Esophagus (tissue), 2 donors: ENCODE results near the gene ERO1B. TPM values are rescaled to one million over a fixed set of nuclear protein-coding genes. Genes with fewer than 3 reads are reported as not detected.
"Not testable (repeated sequence)": the region's sequence is repeated elsewhere in the genome, so short reads cannot be mapped to it uniquely, and the experiment has no call there.

Experiments used
- H3K27ac ChIP-seq, 2 donors: one replicate each; pipeline ENCODE4 v1.5.1; 2013; ENCODE audit warnings: low read depth in 2 of 2, mild to moderate bottlenecking in 2 of 2, inconsistent platforms in 1 of 2, low read length in 1 of 2, moderate library complexity in 1 of 2
- H3K27me3 ChIP-seq, 2 donors: one replicate each; pipeline ENCODE4 v1.6.1; 2013; ENCODE audit warnings: low read length in 2 of 2, control low read depth in 1 of 2, mild to moderate bottlenecking in 1 of 2; ENCODE audit not compliant: insufficient read depth in 2 of 2, control insufficient read depth in 1 of 2
- H3K36me3 ChIP-seq, 2 donors: one replicate each; pipeline ENCODE4 v1.6.1; 2013; ENCODE audit warnings: low read length in 1 of 2; ENCODE audit not compliant: control insufficient read depth in 2 of 2, insufficient read depth in 2 of 2
- H3K4me1 ChIP-seq, 2 donors: one replicate each; pipeline ENCODE4 v1.6.1; 2013; ENCODE audit warnings: low read length in 1 of 2; ENCODE audit not compliant: control insufficient read depth in 2 of 2, insufficient read depth in 2 of 2
- H3K4me3 ChIP-seq, 2 donors: one replicate each; pipeline ENCODE4 v1.5.1; 2013; ENCODE audit warnings: low read length in 2 of 2, mild to moderate bottlenecking in 2 of 2, low read depth in 1 of 2, moderate library complexity in 1 of 2
- H3K9me3 ChIP-seq, 2 donors: one replicate each; pipeline ENCODE4 v1.6.1; 2013; ENCODE audit warnings: mild to moderate bottlenecking in 2 of 2, low read depth in 1 of 2, low read length in 1 of 2, moderate library complexity in 1 of 2; ENCODE audit not compliant: control insufficient read depth in 2 of 2, insufficient read depth in 1 of 2
- WGBS, 2 donors: extraction: QIAGEN DNeasy Blood & Tissue Kit; methylation state at CpG; one replicate each; pipeline ENCODE4 v1.1.7; 2013; 5-methylcytosine and 5-hydroxymethylcytosine counted together
- polyA plus RNA-seq, 2 donors: library from polyadenylated mRNA; stranded (reverse); fragments of 200-250 nt; gene quantifications; one replicate each; pipeline ENCODE4 v1.2.3, GENCODE V29; 2013
- donor health status: healthy with polysubstance abuse.
- donor health status: Bipolar disorder and iron deficiency.

The ERO1B gene
- polyA plus RNA-seq, 2 donors: 1.1 to 1.8 TPM

GRCh38 chr1:236207569-236207968 is 74.2 kb downstream of the ERO1B start:
- H3K9me3 ChIP-seq: no peaks in the 10 kb centered on the region

GRCh38 chr1:236207121-236207520 is 74.6 kb downstream of the ERO1B start:
- no peak overlapping the region for H3K27ac ChIP-seq
- no peaks in the 10 kb centered on the region for H3K27me3 ChIP-seq
- H3K4me1 ChIP-seq: no peaks in the 10 kb centered on the region
- H3K9me3 ChIP-seq: no peaks in the 10 kb centered on the region
- 71 to 79% methylated on average over 5 of the region's 5 CpGs for WGBS, 2 donors
- H3K36me3 ChIP-seq: no peaks in the 10 kb centered on the region
- H3K4me3 ChIP-seq: no peak overlapping the region

More at GRCh38 chr1:236207569-236207968, 74.2 kb downstream of the ERO1B start:
- Histone ChIP-seq H3K4me3 (no peak overlapping the region), H3K27me3 (no peaks in the 10 kb centered on the region), H3K4me1 (no peaks in the 10 kb centered on the region), H3K27ac (no peak overlapping the region), H3K36me3 (no peaks in the 10 kb centered on the region)
- WGBS, 2 donors: 94 to 97% methylated on average over 4 of the region's 4 CpGs

GRCh38 chr1:236206548-236206947 is 75.2 kb downstream of the ERO1B start:
- Histone ChIP-seq H3K27me3 (no peaks in the 10 kb centered on the region), H3K4me1 (no peaks in the 10 kb centered on the region), H3K9me3 (no peaks in the 10 kb centered on the region), H3K36me3 (no peaks in the 10 kb centered on the region), H3K27ac (no peak overlapping the region), H3K4me3 (no peak overlapping the region)
- 78 to 79% methylated on average over 4 of the region's 4 CpGs for WGBS, 2 donors

GRCh38 chr1:236204656-236205055 is 77.1 kb downstream of the ERO1B start:
- no peaks in the 10 kb centered on the region for H3K27me3 ChIP-seq
- H3K27ac ChIP-seq: no peak overlapping the region
- WGBS, 2 donors: 73 to 85% methylated on average over 3 of the region's 3 CpGs

GRCh38 chr1:236204039-236204438 is 77.7 kb downstream of the ERO1B start:
- H3K36me3 ChIP-seq: no peaks in the 10 kb centered on the region
- no peaks in the 10 kb centered on the region for H3K4me1 ChIP-seq
- H3K27me3 ChIP-seq: no peaks in the 10 kb centered on the region
- H3K27ac ChIP-seq: no peak overlapping the region
- H3K9me3 ChIP-seq: no peaks in the 10 kb centered on the region
- H3K4me3 ChIP-seq: no peak overlapping the region
- 96 to 98% methylated on average over 1 of the region's 1 CpG for WGBS, 2 donors

More at GRCh38 chr1:236204656-236205055, 77.1 kb downstream of the ERO1B start:
- Histone ChIP-seq H3K36me3 (no peaks in the 10 kb centered on the region), H3K4me1 (no peaks in the 10 kb centered on the region), H3K9me3 (no peaks in the 10 kb centered on the region), H3K4me3 (no peak overlapping the region)

- 92 to 100% methylated on average over 1 of the region's 1 CpG for WGBS, 2 donors
- H3K36me3 ChIP-seq: no peaks in the 10 kb centered on the region
- H3K4me3 ChIP-seq: no peak overlapping the region
- H3K27ac ChIP-seq: no peak overlapping the region
- no peaks in the 10 kb centered on the region for H3K4me1 ChIP-seq
- H3K9me3 ChIP-seq: no peaks in the 10 kb centered on the region
- H3K27me3 ChIP-seq: no peaks in the 10 kb centered on the region
Observed at GRCh38 chr1:236201786-236202185, 80.0 kb downstream of the ERO1B start.

GRCh38 chr1:236200925-236201324 is 80.8 kb downstream of the ERO1B start:
- H3K27me3 ChIP-seq: no peaks in the 10 kb centered on the region
- no peaks in the 10 kb centered on the region for H3K4me1 ChIP-seq
- H3K36me3 ChIP-seq: no peaks in the 10 kb centered on the region
- no peak overlapping the region for H3K27ac ChIP-seq
- H3K4me3 ChIP-seq: no peak overlapping the region
- no peaks in the 10 kb centered on the region for H3K9me3 ChIP-seq

GRCh38 chr1:236193184-236193583 is 88.6 kb downstream of the ERO1B start:
- H3K9me3 ChIP-seq: no peaks in the 10 kb centered on the region
- WGBS, 2 donors: 83% methylated on average over 2 of the region's 2 CpGs

GRCh38 chr1:236188084-236188483 is 93.7 kb downstream of the ERO1B start:
- H3K36me3 ChIP-seq, H3K4me1 ChIP-seq, H3K27me3 ChIP-seq, H3K4me3 ChIP-seq, H3K27ac ChIP-seq, H3K9me3 ChIP-seq: not testable (repeated sequence)
- 88% methylated on average over 1 of the region's 1 CpG for WGBS, 2 donors

More at GRCh38 chr1:236193184-236193583, 88.6 kb downstream of the ERO1B start:
- Histone ChIP-seq H3K4me3 (no peak overlapping the region), H3K27me3 (no peaks in the 10 kb centered on the region), H3K27ac (no peak overlapping the region), H3K36me3 (no peaks in the 10 kb centered on the region), H3K4me1 (no peaks in the 10 kb centered on the region)

- not testable (repeated sequence) for H3K27me3 ChIP-seq, H3K36me3 ChIP-seq, H3K9me3 ChIP-seq, H3K4me3 ChIP-seq, H3K4me1 ChIP-seq, H3K27ac ChIP-seq
- 99% methylated on average over 2 of the region's 2 CpGs for WGBS, 2 donors
Observed at GRCh38 chr1:236186471-236186870, 95.3 kb downstream of the ERO1B start.
